GM19351 (cell line): ENCODE data around the gene PRRT1B.

ENCODE experiments used
- ATAC-seq: cut with Tn5 transposase; IDR thresholded peaks from one replicate; pipeline ENCODE4 v1.9.1; 2021; ENCODE audit warnings: mild to moderate bottlenecking, moderate library complexity; ENCODE audit not compliant: unreplicated experiment

PRRT1B gene

GRCh38 chr9:131522257-131523085 lies 22.9 kb upstream of the PRRT1B start:
- ATAC-seq: no peak

GRCh38 chr9:131523086-131523388 lies 22.3 kb upstream of the PRRT1B start:
- ATAC-seq: no peak

GRCh38 chr9:131523451-131524435 lies 21.6 kb upstream of the PRRT1B start:
- no peak for ATAC-seq

GRCh38 chr9:131524665-131525315 lies 20.5 kb upstream of the PRRT1B start:
- ATAC-seq: no peak

- ATAC-seq: no peak
These were observed 19.4 kb upstream of the PRRT1B start for GRCh38 chr9:131525643-131526565.

GRCh38 chr9:131528186-131528585 lies 17.1 kb upstream of the PRRT1B start:
- ATAC-seq: no peak

GRCh38 chr9:131528886-131529505 lies 16.3 kb upstream of the PRRT1B start:
- ATAC-seq: no peak

- no peak for ATAC-seq
These were observed 15.5 kb upstream of the PRRT1B start for GRCh38 chr9:131529597-131530545.

GRCh38 chr9:131530546-131530919 lies 14.8 kb upstream of the PRRT1B start:
- peak; percentile 21 for ATAC-seq

- ATAC-seq: peak; percentile 92
These were observed 14.1 kb upstream of the PRRT1B start, which contains the start of gene UCK1 for GRCh38 chr9:131530920-131531832. Gene UCK1 (minus strand): TSS chr9:131531263. CDS start chr9:131531174, 89 bp downstream.

- ATAC-seq: no peak
These were observed 10.5 kb upstream of the PRRT1B start for GRCh38 chr9:131534721-131535237.

GRCh38 chr9:131537946-131538345 lies 7.4 kb upstream of the PRRT1B start:
- no peak for ATAC-seq

- ATAC-seq: no peak
These were observed 6.0 kb upstream of the PRRT1B start for GRCh38 chr9:131539223-131539923.

GRCh38 chr9:131543141-131543540 lies 2.2 kb upstream of the PRRT1B start:
- ATAC-seq: no peak

- ATAC-seq: no peak
These were observed 538 bp downstream of the PRRT1B start for GRCh38 chr9:131545786-131546335.

GRCh38 chr9:131546336-131547084 lies 1.2 kb downstream of the PRRT1B start:
- ATAC-seq: no peak
